Measurements from ENCODE around the gene CTXND2.

DNA sequence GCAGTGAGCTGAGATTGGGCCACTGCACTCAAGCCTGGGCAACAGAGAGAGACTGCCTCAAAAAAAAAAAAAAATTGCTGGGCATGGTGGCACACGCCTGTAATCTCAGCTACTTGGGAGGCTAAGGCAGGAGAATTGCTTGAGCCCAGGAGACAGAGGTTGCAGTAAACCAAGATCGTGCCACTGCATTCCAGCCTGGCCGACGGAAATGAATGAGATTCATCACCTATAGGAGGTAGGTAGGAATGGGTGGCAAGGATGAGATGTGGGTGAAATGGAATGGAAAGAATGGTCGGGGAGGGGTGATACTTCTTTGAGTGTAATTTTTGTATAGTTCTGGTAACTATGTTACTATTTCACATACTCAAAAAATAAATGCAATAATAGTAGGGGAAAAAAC is 15.4 kb downstream of the CTXND2 start:
- TF ChIP-seq CTCF (IDR thresholded peaks at IDR 0.05) = no peak
- TF ChIP-seq POLR2A (IDR thresholded peaks at IDR 0.05) = no peak
- TF ChIP-seq EP300 (IDR thresholded peaks at IDR 0.05) = no peak

Measured in stomach (tissue), 4 donors.